GM19035 (cell line): ENCODE results near the gene ACOX2.

Experiments
- ATAC-seq: cut with Tn5 transposase; IDR thresholded peaks from one replicate; pipeline ENCODE4 v1.9.1; 2021; ENCODE audit not compliant: unreplicated experiment

Gene ACOX2

DNA sequence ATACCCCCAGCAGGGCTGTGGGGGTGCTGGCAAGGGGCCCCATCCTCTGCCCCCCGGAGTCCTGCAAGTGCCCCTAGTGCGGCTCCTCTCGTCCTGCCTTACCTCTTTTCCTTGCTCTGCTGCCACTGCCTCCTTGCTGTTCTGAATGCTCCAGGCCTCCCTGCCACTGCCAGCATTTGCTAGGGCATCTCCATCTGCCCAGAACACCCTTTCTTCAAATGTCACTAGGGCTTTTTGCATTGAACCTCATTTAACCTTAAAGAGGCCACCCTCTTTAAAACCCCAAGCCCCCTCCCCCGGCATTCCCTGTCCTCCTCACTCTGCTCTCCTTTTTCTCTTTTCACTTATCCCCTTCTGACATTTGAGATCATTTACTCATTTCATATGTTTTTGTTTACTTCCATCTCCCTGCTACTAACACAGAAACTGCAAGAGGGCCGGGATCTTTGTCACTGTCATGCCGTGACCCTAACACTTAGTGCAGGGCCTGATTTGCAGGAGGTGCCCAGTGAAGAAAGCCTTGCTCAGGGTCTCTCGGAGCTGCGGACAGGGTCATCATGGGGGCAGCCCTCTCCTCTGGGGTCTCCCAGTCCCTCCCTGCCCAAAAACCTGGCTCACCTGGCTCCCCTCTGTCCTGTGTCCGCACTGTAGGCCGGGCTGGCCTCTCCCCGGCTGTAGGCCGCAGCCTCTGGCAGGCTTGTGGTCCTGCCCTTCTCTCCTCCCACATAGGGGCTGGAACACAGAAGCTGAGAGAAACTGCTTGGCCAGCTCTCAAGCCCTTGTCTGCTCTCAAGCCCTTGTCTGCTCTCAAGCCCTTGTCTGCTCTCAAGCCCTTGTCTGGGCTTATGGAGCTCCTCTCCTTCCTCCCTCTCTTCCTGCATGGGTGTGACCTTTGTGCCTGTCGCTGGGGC lies at the start of gene ACOX2:
Gene ACOX2, minus strand, starts transcription at position 690 of the 911 bp plus-strand sequence. CDS start 2,084 bp downstream, outside the sequence.
- ATAC-seq = no peak

- no peak for ATAC-seq
Observed at GRCh38 chr3:58585994-58586393, 49.0 kb upstream of the ACOX2 start.

- peak; percentile 88 for ATAC-seq
Observed at GRCh38 chr3:58585005-58585786, 48.2 kb upstream of the ACOX2 start.

DNA sequence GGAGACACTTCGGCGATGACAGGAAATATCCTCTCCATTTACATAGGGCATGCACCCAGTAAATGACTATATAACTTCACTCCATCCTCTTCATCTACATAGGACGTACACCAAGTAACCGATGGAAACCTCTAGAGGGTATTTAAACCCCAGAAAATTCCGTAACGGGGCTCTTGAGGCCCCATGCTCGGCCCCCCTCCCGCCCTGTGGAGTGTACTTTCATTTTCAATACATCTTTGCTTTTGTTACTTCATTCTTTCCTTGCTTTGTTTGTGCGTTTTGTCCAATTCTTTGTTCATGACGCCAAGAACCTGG lies 47.7 kb upstream of the ACOX2 start:
- ATAC-seq = no peak

GRCh38 chr3:58581328-58582091 lies 44.5 kb upstream of the ACOX2 start:
- ATAC-seq = no peak

GRCh38 chr3:58580826-58581327 lies 43.9 kb upstream of the ACOX2 start:
- ATAC-seq = no peak

- ATAC-seq = no peak
Observed at GRCh38 chr3:58578873-58579272, 41.9 kb upstream of the ACOX2 start.

DNA sequence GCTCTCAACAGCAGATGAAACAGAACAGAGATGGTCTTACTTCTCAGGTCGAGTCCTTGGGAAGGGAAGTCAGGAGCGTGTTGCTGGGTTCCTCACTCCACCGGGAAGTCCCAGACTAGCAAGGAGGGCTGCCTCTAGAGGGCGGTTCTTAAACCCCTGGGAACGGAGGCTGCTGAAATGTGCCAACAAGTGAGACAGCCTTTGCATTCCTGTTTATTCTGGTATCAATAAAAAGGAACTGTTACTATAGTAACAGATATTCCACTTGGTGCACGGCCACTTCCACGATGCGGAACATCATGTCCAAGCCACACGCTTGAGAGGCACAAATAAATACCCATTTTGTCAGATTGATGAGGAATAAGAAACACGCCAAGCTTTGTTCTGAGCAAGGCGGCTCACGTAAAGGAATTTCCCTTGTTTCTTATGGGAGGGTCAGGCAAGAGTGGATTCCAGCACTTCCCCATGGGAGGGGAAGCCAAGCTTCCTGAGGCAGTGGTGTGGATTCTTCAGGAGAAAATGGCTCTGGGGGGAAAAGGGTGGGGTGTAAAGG lies 40.4 kb upstream of the ACOX2 start, which contains the start of gene FAM107A:
Gene FAM107A, minus strand, starts transcription at position 123 of the 553 bp plus-strand sequence. CDS start 7,531 bp downstream, outside the sequence.
- no peak for ATAC-seq

GRCh38 chr3:58576716-58577115 lies 39.7 kb upstream of the ACOX2 start:
- no peak for ATAC-seq

GRCh38 chr3:58575971-58576652 lies 39.1 kb upstream of the ACOX2 start:
- no peak for ATAC-seq

DNA sequence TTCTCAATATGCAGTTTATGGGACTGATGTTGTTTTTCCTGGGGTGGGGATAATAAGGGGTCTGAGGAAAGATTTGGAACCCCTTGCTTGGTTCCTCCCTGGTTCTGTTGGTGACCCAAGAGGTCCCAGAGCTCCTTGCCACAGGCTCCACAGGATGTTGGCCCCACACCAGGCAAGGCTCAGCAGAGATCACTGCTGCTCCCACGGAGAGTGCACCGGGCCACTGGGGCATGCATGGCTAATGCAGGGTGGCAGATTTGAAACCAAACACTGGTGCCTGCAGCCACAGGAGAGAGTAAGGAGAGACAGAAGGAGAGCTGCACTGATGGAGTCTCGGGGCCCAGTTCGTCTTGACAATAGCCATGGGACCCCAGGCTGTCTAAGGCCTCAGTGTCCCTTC lies 37.7 kb upstream of the ACOX2 start:
- ATAC-seq = no peak

DNA sequence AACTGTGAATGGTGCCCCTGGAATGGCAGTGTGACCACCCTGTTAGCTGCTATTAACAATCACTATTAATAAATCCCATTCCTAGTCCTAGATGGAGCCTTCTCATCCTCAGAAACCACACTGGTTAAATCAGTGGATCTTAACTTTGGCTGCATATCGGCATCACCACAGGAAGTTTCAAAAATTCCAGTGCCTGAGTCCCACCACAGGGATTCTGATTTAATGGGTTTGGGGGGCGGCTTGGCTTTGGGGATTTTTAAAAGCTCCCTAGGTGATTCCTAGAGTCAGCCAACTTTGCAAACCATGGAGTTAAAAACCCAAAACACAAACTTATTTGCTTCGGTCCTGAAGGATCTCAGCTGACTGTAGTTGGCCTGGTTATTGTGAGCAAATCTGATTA lies 37.1 kb upstream of the ACOX2 start:
- ATAC-seq = no peak

GRCh38 chr3:58573640-58574039 lies 36.6 kb upstream of the ACOX2 start:
- ATAC-seq = no peak

DNA sequence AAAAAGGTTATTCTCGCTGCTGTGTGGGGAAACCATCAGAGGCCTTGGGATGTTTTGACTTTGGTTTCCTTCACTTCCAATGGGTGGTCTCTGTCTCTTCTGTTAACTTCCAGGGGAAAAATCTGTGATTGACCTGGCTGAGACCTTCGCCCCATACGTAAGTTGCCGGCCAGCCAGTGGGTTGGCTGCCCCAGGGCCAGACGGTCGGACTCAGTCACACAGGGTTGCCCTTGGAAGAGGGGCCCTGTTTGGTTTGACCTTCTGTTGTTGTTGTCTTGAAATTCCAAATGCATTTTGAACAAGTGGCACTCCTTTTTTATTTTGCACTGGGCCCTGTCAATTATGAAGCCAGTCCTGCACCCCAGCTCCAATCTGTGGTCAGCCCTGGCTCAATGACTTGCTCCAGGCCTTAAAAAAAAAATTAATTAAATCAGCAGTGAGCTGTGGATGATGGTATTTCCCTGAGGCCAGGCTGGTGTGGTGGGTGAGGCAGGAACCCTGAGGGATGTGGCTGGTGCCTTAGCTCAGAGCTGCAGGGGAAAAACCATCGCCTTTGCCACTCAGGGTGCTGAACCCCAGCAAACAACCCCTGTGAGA lies 35.7 kb upstream of the ACOX2 start:
- no peak for ATAC-seq

DNA sequence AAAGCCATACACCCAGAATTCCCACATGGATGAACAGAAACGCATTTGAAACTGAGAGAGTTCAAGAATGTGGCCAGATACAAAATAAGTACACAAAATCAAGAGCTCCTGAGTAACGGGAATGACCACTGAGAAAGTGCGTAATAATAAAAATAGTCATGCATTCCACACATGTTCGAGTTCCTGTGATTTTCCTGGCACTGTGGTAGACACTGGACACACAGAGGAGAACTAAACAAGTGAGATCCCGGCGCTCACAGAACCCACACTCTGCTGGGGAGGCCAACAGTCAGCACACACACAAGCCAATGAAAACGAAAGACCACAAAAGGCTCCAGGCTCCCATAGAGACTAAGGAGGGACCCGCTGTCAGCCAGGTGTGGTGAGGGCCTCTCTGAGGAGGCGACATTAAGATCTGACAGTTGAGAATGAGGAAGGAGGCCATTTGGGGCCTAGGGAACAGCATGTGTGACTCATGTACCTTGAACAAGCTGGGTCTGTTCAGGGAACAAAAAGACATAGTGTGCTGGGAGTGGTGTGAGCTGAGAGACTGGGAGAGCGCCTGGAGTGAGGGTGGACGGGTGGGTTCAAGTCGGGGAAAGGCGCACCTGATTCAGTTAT lies 35.1 kb upstream of the ACOX2 start:
- ATAC-seq = no peak

DNA sequence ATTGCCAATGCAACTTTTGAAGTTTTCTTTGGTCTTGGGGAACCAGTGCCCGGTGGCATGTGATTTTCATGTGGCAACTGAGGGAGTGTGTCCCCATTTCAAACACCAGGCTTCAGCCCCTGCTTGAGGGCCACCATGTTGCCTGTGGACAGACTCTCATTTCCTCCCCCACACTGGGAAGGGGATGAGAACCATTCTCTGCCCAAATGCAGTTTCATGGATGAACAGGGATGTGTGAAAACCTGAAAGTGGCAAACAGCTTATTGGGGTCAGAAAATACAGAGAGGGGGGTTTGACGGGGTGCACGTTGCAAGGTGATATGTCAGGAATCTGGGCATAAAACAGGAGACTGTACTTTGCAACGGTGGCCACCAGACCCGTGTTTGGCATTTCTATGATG lies 33.9 kb upstream of the ACOX2 start:
- ATAC-seq = no peak

GRCh38 chr3:58569287-58570001 lies 32.5 kb upstream of the ACOX2 start:
- no peak for ATAC-seq

GRCh38 chr3:58568572-58569286 lies 31.7 kb upstream of the ACOX2 start:
- peak; percentile 66 for ATAC-seq
